Stimulated activated effector memory CD8-positive, alpha-beta T cell treated with anti-CD3 and anti-CD28 coated beads, Interleukin-12 subunit alpha, Interleukin-12 subunit beta, amount 100 ng/mL, for 72 hours (primary cell): ENCODE results near the gene TOMM7.
"Not testable (repeated sequence)": the region's sequence is repeated elsewhere in the genome, so short reads cannot be mapped to it uniquely, and the experiment has no call there.

ENCODE experiments used
- ATAC-seq: fragments of 150-1000 bp; cut with Tn5 transposase; 2 replicates; pipeline ENCODE4 v1.10.0; 2021
- DNase-seq, 2 donors: peaks; one replicate each; pipeline ENCODE4 v3.0.0; 2021 to 2022; ENCODE audit warnings: low spot score in 2 of 2
- H3K27ac Mint-ChIP-seq: one replicate; pipeline ENCODE4 v1.8.0; 2022; ENCODE audit warnings: mild to moderate bottlenecking, mixed read lengths
- H3K36me3 Mint-ChIP-seq: one replicate; pipeline ENCODE4 v1.8.0; 2022; ENCODE audit warnings: mild to moderate bottlenecking, mixed read lengths
- H3K4me1 Mint-ChIP-seq: one replicate; pipeline ENCODE4 v1.8.0; 2022; ENCODE audit warnings: mixed read lengths
- H3K4me3 Mint-ChIP-seq: one replicate; pipeline ENCODE4 v1.8.0; 2022; ENCODE audit warnings: mild to moderate bottlenecking, mixed read lengths
- H3K9me3 Mint-ChIP-seq: one replicate; pipeline ENCODE4 v1.8.0; 2022; ENCODE audit warnings: mixed read lengths

TOMM7 gene

DNA sequence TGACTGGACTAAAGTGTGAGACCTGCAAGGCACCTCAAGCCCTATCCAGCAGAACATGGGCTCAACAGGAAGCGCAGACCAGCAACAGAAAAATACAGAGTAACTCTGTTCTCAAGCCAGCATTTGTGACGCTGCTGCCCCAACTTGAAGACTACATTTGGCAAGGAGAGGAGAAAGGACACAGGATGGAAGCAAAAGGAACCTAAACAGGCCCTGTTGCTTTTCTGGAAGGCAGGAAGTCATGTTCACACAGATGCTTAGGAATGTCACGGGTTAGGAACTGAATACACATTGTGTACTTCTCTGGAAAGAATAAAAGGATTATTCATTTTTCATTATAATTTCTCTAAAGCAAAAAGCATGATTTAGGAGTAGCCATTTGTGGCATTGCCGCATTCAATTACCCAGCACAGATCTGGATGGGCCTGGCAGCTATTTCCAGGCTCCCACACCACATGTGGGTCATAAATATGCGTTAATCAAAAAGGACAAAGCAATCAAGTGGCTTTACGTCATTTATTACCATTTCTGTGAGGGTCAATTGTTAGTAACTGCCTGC, 19.8 kb upstream of the TOMM7 start:
- Mint-ChIP-seq H3K9me3 (no peaks in the 10 kb centered on the region), H3K27ac (no peak overlapping the region), H3K4me3 (no peak overlapping the region), H3K4me1 (peaks cover 5% of the 10 kb centered on the region), H3K36me3 (no peaks in the 10 kb centered on the region)
- DNase-seq (no peak), ATAC-seq (no peak)

- H3K4me1 Mint-ChIP-seq = peaks cover 5% of the 10 kb centered on the region
- H3K4me3 Mint-ChIP-seq = no peak overlapping the region
- no peak for DNase-seq
- no peaks in the 10 kb centered on the region for H3K9me3 Mint-ChIP-seq
- no peaks in the 10 kb centered on the region for H3K36me3 Mint-ChIP-seq
- no peak overlapping the region for H3K27ac Mint-ChIP-seq
- no peak for ATAC-seq
These were observed 19.3 kb upstream of the TOMM7 start for GRCh38 chr7:22841954-22842353.

DNA sequence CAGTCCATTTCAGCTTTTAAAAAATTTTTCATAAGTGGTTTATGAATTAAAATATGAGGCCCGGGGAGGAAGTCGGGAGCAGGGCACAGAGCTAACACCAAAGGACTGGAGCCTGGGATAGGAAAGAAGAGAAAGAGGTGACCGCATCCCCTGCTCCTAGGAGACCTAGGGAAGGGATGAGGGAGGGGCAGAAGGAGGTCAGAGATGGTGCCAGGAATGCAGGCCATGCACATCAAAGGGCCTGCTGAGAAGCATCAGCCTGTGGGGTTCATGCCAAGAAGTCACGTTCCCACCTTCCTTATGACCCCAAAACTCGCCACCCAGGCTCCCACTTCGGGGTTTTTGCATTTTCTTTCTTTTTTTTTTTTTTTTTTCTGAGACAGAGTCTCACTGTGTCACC, 14.7 kb upstream of the TOMM7 start:
- no peaks in the 10 kb centered on the region for H3K9me3 Mint-ChIP-seq

DNA sequence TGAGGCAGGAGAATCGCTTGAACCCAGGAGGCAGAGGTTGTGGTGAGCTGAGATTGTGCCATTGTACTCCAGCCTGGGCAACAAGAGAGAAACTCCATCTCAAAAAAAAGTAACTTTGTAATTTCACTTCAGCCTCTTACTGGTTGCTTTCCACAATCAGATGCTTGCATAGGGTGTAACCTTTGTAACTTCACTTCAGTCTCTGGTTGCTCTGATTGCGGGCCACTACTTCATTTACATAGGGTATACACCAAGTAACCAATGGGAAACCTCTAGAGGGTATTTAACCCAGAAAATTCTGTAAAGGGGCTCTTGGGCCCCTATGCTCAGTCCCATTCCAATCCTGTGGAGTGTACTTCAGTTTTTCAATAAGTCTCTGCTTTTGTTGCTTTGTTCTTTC, 13.9 kb upstream of the TOMM7 start:
- H3K9me3 Mint-ChIP-seq, H3K36me3 Mint-ChIP-seq, H3K27ac Mint-ChIP-seq, H3K4me1 Mint-ChIP-seq, H3K4me3 Mint-ChIP-seq, ATAC-seq, DNase-seq: not testable (repeated sequence)

More for the DNA sequence above, 14.7 kb upstream of the TOMM7 start:
- ATAC-seq (no peak), DNase-seq (no peak)
- H3K4me1 Mint-ChIP-seq = no peaks in the 10 kb centered on the region
- H3K27ac Mint-ChIP-seq = no peak overlapping the region
- H3K36me3 Mint-ChIP-seq = no peaks in the 10 kb centered on the region
- no peak overlapping the region for H3K4me3 Mint-ChIP-seq

- no peak overlapping the region for H3K27ac Mint-ChIP-seq
- DNase-seq (no peak), ATAC-seq (no peak)
- H3K4me1 Mint-ChIP-seq = no peaks in the 10 kb centered on the region
- H3K36me3 Mint-ChIP-seq = no peaks in the 10 kb centered on the region
- H3K4me3 Mint-ChIP-seq = no peak overlapping the region
- no peaks in the 10 kb centered on the region for H3K9me3 Mint-ChIP-seq
These were observed 11.3 kb upstream of the TOMM7 start for GRCh38 chr7:22833957-22834356.

- ATAC-seq = no peak
- no peaks in the 10 kb centered on the region for H3K36me3 Mint-ChIP-seq
- no peak for DNase-seq
- H3K9me3 Mint-ChIP-seq = no peaks in the 10 kb centered on the region
- no peak overlapping the region for H3K4me3 Mint-ChIP-seq
- H3K27ac Mint-ChIP-seq = no peak overlapping the region
- H3K4me1 Mint-ChIP-seq = no peaks in the 10 kb centered on the region
These were observed 10.6 kb upstream of the TOMM7 start for GRCh38 chr7:22833113-22833855.

DNA sequence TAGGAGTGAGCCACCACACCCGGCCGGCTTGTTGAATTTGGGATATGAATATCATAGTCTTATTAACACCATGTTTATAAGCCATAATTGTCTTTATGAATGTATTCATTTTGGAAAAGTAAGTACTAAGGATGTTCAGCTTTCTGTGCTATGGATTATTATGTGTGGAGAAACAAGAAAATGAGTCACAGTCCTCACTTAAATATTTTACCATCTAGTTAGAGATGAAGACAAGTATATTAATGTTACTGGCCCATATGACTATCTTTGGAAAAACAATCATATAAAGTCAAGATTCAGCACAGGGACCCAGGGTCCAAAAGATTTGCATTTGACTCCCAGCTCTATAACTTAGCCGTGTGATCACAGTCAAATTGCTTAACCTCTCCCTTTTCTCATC, 9.8 kb upstream of the TOMM7 start:
- no peak for ATAC-seq
- no peaks in the 10 kb centered on the region for H3K36me3 Mint-ChIP-seq
- no peaks in the 10 kb centered on the region for H3K4me1 Mint-ChIP-seq
- no peak for DNase-seq
- H3K27ac Mint-ChIP-seq = no peak overlapping the region
- H3K9me3 Mint-ChIP-seq = no peaks in the 10 kb centered on the region
- H3K4me3 Mint-ChIP-seq = no peak overlapping the region

DNA sequence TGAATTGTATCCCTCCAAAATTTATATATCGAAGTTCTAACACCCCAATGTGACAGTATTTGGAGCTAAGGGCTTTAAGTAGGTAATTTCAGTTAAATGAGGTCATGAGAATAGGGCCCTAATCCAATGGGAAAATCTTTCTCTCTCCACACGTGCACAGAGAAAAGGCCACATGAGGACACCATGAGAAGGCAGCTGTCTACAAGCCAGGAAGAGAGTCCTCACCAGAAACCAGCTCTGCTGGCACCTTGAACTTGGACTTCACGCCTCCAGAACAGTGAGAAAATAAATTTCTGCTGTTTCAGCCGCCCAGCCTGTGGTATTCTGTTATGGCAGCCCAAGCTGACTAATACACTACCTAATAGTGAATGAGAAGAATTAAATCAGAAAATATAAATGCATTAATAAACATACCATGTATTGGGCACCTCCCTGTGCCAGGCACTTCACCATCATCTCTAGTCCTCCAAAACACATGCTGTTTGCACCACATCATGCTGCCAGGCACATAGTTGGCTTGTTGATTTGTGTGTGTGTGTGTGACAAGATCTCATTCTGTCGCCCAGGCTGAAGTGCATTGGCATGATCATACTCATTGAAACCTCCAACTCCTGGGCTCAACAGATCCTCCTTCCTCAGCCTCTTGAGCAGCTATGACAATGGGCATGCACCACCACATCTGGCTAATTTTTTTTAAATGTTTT, 9.1 kb upstream of the TOMM7 start:
- no peak overlapping the region for H3K27ac Mint-ChIP-seq

GRCh38 chr7:22827563-22827962, 4.9 kb upstream of the TOMM7 start:
- DNase-seq (no peak), ATAC-seq (no peak)
- H3K36me3 Mint-ChIP-seq = peaks cover 5% of the 10 kb centered on the region
- H3K27ac Mint-ChIP-seq = no peak overlapping the region
- H3K9me3 Mint-ChIP-seq = no peaks in the 10 kb centered on the region
- H3K4me3 Mint-ChIP-seq = no peak overlapping the region
- no peaks in the 10 kb centered on the region for H3K4me1 Mint-ChIP-seq

More for the DNA sequence above, 9.1 kb upstream of the TOMM7 start:
- ATAC-seq = no peak
- H3K36me3 Mint-ChIP-seq = no peaks in the 10 kb centered on the region
- no peak overlapping the region for H3K4me3 Mint-ChIP-seq
- no peak for DNase-seq
- H3K9me3 Mint-ChIP-seq = no peaks in the 10 kb centered on the region
- H3K4me1 Mint-ChIP-seq = no peaks in the 10 kb centered on the region

DNA sequence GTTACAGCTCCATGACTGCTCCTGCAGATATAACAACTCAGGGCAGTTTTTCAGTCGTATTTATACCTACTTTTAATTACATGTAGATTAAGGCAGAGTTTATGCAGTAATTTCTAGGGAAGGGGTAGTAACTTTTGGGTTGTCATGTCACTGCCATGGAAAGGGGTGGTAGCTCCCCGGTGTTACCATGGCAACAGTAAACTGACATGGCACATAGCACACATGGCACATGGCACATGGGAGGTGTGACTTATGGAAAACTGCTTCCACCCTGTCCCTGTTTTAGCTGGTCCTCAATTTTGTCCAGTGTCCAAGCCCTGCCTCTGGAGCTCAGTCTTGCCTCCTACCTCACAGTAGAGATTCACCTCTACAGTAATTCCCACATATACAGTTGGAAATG, 3.9 kb upstream of the TOMM7 start:
- no peaks in the 10 kb centered on the region for H3K9me3 Mint-ChIP-seq
- no peak for ATAC-seq
- no peak overlapping the region for H3K4me3 Mint-ChIP-seq
- no peak overlapping the region for H3K27ac Mint-ChIP-seq
- peaks cover 2% of the 10 kb centered on the region for H3K4me1 Mint-ChIP-seq
- no peak for DNase-seq
- peaks cover 10% of the 10 kb centered on the region for H3K36me3 Mint-ChIP-seq

- ATAC-seq = no peak
- Mint-ChIP-seq H3K36me3 (peaks cover 10% of the 10 kb centered on the region), H3K27ac (no peak overlapping the region), H3K9me3 (no peaks in the 10 kb centered on the region), H3K4me1 (peaks cover 15% of the 10 kb centered on the region), H3K4me3 (no peak overlapping the region)
- no peak for DNase-seq
These were observed 2.1 kb upstream of the TOMM7 start for GRCh38 chr7:22824760-22825159.

DNA sequence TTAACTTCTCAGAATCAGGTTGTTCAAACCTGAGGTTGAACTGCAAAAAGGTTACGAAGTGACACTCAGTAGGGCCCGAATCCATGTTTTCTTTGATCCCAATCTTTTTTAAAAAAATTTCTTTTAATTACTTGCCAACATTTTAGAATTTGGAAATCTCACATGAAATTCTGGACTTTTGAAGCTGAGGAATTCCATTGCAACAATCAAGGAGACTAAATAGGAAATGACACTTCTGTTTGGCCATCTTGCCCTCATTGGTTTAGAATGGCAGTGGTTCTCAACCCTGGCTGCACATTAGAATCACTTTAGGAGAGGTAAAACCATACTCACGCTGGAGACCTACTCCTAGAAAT, 471 bp upstream of the TOMM7 start:
- Mint-ChIP-seq H3K27ac (peak overlapping the region; percentile 98), H3K36me3 (peaks cover 20% of the 10 kb centered on the region), H3K4me3 (peak overlapping the region; percentile 98), H3K4me1 (peaks cover 17% of the 10 kb centered on the region), H3K9me3 (no peaks in the 10 kb centered on the region)
- ATAC-seq (no peak), DNase-seq (no peak)

- peak; percentile 6 for ATAC-seq
- Mint-ChIP-seq H3K27ac (peak overlapping the region; percentile 98), H3K36me3 (peaks cover 32% of the 10 kb centered on the region), H3K4me3 (peak overlapping the region; percentile 98), H3K4me1 (peaks cover 17% of the 10 kb centered on the region), H3K9me3 (no peaks in the 10 kb centered on the region)
- DNase-seq = peak in 1 of 2 donors; percentile 53
These were observed 755 bp downstream of the TOMM7 start for GRCh38 chr7:22821702-22822485.

DNA sequence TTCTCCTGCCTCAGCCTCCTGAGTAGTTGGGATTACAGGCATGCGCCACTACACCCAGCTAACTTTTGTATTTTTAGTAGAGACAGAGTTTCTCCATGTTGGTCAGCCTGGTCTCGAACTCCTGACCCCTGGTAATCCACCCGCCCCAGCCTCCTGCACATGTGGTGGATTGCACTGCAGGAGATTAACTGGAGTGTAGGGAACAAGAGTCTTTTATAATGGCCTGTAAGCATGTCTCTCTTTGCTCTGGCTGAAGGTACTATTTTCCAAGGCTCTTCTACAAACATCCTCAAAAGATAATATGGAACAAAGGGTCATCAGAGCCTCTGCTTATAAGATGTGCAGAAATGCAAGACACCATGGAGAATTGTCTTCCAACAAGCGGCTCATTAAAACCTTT, 3.2 kb downstream of the TOMM7 start:
- DNase-seq = no peak
- Mint-ChIP-seq H3K36me3 (peaks cover 56% of the 10 kb centered on the region), H3K27ac (peak overlapping the region; percentile 32), H3K4me1 (peaks cover 35% of the 10 kb centered on the region), H3K4me3 (no peak overlapping the region), H3K9me3 (no peaks in the 10 kb centered on the region)
- ATAC-seq = no peak
